ENCODE measurements around the gene UCHL5. TPM values are rescaled to one million over a fixed set of nuclear protein-coding genes. Genes with fewer than 3 reads are reported as not detected.

UCHL5 gene, protein sequence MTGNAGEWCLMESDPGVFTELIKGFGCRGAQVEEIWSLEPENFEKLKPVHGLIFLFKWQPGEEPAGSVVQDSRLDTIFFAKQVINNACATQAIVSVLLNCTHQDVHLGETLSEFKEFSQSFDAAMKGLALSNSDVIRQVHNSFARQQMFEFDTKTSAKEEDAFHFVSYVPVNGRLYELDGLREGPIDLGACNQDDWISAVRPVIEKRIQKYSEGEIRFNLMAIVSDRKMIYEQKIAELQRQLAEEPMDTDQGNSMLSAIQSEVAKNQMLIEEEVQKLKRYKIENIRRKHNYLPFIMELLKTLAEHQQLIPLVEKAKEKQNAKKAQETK
- total RNA-seq = 10 to 100 TPM; 33.2 to 42.1 TPM
- polyA plus RNA-seq = 10 to 100 TPM; 52.7 to 65.5 (median 63.8) TPM
- 22.1 to 67.2 (median 38.4) reads per million in 6 experiments for total RNA-seq

DNA sequence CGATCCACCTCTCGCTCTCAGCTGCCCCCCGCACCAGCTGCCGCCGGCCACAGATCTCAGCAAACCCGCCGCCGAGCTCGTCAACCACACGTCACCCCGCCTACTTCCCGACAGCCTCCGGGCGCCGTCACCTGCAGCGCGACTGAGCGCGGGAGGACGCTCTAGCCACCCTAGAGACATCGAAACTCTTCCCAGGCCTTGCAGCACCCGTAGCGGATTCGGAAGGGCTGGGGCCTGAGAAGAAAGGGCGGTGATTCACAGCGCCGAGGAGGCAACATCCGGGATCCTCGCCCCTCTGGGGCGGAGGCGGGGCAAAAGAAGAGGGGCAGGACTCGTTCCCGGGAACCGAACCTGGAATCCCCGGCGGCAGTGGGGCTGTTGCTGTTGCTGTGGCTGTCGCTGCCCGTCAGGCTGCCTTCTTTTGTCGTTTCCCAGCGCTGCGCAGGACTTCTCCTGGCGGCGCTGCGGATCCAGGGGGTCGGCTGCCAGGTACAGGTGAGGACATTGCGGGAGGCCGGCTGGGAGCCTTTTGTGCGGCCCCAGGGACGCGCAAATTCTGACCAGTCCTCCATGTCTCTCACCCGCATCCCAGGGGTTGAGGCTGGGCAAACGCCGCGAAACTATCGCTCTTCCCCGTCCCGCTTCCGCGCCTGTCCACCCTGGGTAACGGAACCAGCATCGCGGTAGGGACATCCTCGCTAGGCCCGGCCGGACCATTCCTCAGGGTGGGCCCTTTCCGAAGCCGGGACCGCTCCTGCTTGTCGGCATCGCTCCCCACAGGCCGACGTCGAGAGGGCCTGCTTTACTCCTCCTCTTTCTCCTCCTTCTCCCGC is at the start of gene UCHL5, which contains the start of gene RO60:
Gene UCHL5, minus strand, starts transcription at position 79 of the 833 bp plus-strand sequence. CDS start 100 bp downstream, outside the sequence.
Gene RO60, plus strand, starts transcription at position 331 of the 833 bp plus-strand sequence. CDS start 9,443 bp downstream, outside the sequence.
- Mint-ChIP-seq H3K4me3 (peak within 1 kb of the TSS; percentile 92 to 100 (median 98)), H3K9me3 (no peaks in the 10 kb centered on the region), H3K27me3 (no peaks in the 10 kb centered on the region), H3K4me1 (peaks cover 28 to 71% (median 64%) of the 10 kb centered on the region in 4 donors), H3K27ac (peak within 1 kb of the TSS; percentile 96 to 100 (median 98)), H3K36me3 (peaks cover 0 to 5% (median 2%) of the 10 kb centered on the region in 3 donors)
- DNase-seq (peak; percentile 82 to 96 (median 92)), ATAC-seq (peak; percentile 95 to 96)
- POLR2A ChIA-PET = interaction anchor here (0.6 to 1.7 kb wide), 8 partner anchors 11 to 256 kb away, joined by 3 to 30 read pairs (median 4); partner anchors contain the start of genes CDC73 and RGS2

- Mint-ChIP-seq H3K27me3 (no peaks in the 10 kb centered on the region), H3K4me1 (peaks cover 4 to 19% (median 11%) of the 10 kb centered on the region in 4 donors), H3K4me3 (no peak overlapping the region), H3K27ac (peak overlapping the region in 1 of 10 donors; percentile 32), H3K36me3 (no peaks in the 10 kb centered on the region), H3K9me3 (no peaks in the 10 kb centered on the region)
- DNase-seq (no peak), ATAC-seq (no peak)
- POLR2A ChIA-PET = interaction anchor here (2.3 kb wide), 1 partner anchor 14 kb away, joined by 14 read pairs; the partner anchor contains the start of gene CDC73
Measured at GRCh38 chr1:193108471-193108870, 49.3 kb upstream of the UCHL5 start.

GRCh38 chr1:193105821-193106177 is 46.6 kb upstream of the UCHL5 start:
- Mint-ChIP-seq H3K36me3 (no peaks in the 10 kb centered on the region), H3K9me3 (no peaks in the 10 kb centered on the region), H3K27me3 (no peaks in the 10 kb centered on the region), H3K4me1 (peaks cover 6 to 26% (median 23%) of the 10 kb centered on the region in 4 donors), H3K27ac (peak overlapping the region in 9 of 10 donors; percentile 5 to 96 (median 78)), H3K4me3 (peak overlapping the region; percentile 87 to 97 (median 88))
- ATAC-seq = no peak
- POLR2A ChIA-PET = interaction anchor here (2.6 kb wide), 1 partner anchor 16 kb away, joined by 21 read pairs; the partner anchor contains the start of gene CDC73
- DNase-seq = no peak

DNA sequence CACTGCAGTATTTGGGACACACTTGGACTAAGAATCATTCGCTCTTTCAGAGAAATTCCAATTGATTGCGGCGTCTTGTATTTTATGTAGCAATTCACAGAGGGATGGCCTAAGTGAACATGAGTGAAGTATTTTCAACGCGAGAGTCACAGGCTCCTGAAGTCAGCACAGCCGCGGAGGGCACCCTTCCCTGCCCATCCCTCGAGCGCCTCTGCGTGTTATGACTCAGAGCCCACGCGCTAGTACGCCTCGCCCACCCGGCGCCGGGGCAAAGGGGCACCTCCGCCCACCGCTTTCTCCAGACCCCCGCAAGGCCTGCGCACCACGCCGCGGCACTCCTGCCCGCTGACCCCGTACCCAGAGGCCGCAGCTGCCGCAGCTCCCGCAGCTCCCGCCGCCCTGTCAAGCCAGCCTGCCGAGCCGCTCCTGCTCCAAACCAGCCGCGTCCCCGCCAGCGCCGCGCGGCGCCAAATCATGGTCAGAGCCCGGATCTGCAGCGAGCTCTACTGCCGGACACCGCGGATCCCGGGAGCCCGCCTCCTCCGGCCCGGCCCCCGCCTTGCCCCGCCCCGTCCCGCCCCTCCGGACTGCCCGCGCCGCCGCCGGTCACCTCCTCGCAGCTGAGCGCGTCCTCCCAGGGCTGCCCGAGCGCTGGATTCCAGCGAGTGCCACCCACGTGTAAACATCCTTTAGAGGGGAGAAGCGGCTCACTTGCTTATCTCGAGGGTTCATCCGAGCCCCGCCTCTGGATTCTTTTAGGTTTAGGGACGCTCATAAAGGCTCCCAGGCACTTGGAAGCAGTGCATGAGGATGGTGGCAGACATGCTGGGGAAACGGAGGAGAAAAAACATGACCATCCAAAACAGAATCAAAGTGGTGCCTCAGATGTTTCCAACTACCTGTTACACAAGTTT is 46.0 kb upstream of the UCHL5 start, which contains the start of gene GLRX2:
Gene GLRX2, minus strand, starts transcription at position 508 of the 914 bp plus-strand sequence. Its CDS starts 32 bp downstream, at position 476.
- no peaks in the 10 kb centered on the region for H3K27me3 Mint-ChIP-seq
- H3K4me1 Mint-ChIP-seq = peaks cover 6 to 26% (median 23%) of the 10 kb centered on the region in 4 donors
- no peaks in the 10 kb centered on the region for H3K9me3 Mint-ChIP-seq
- DNase-seq = peak; percentile 40 to 84 (median 54)
- POLR2A ChIA-PET = interaction anchor here (0.9 to 2.6 kb wide), 3 partner anchors 17 to 296 kb away, joined by 4 to 21 read pairs (median 8); partner anchors contain the start of genes CDC73, RO60 and UCHL5
- peak; percentile 94 to 95 for ATAC-seq
- H3K27ac Mint-ChIP-seq = peak within 1 kb of the TSS; percentile 22 to 96 (median 91)
- H3K4me3 Mint-ChIP-seq = peak within 1 kb of the TSS; percentile 87 to 98 (median 92)
- H3K36me3 Mint-ChIP-seq = peaks cover 0 to 6% (median 0%) of the 10 kb centered on the region in 3 donors

- ATAC-seq = peak; percentile 24 to 39
- peak overlapping the region; percentile 87 to 98 (median 92) for H3K4me3 Mint-ChIP-seq
- H3K27ac Mint-ChIP-seq = peak overlapping the region; percentile 22 to 96 (median 91)
- H3K27me3 Mint-ChIP-seq = no peaks in the 10 kb centered on the region
- no peaks in the 10 kb centered on the region for H3K9me3 Mint-ChIP-seq
- POLR2A ChIA-PET = interaction anchor here (0.9 to 2.6 kb wide), 4 partner anchors 16 to 295 kb away, joined by 3 to 21 read pairs (median 6); partner anchors contain the start of genes CDC73, RO60 and UCHL5
- H3K4me1 Mint-ChIP-seq = peaks cover 6 to 26% (median 23%) of the 10 kb centered on the region in 4 donors
- peak in 4 of 10 donors; percentile 6 to 29 (median 8) for DNase-seq
- peaks cover 0 to 13% (median 2%) of the 10 kb centered on the region in 3 donors for H3K36me3 Mint-ChIP-seq
Measured at GRCh38 chr1:193104502-193104906, 45.3 kb upstream of the UCHL5 start.

- no peak for DNase-seq
- H3K4me1 Mint-ChIP-seq = peaks cover 6 to 26% (median 23%) of the 10 kb centered on the region in 4 donors
- peak overlapping the region; percentile 22 to 96 (median 74) for H3K27ac Mint-ChIP-seq
- POLR2A ChIA-PET = interaction anchor here (0.9 to 2.6 kb wide), 4 partner anchors 16 to 294 kb away, joined by 3 to 21 read pairs (median 6); partner anchors contain the start of genes CDC73, RO60 and UCHL5
- no peaks in the 10 kb centered on the region for H3K9me3 Mint-ChIP-seq
- H3K4me3 Mint-ChIP-seq = peak overlapping the region; percentile 87 to 98 (median 92)
- peaks cover 0 to 18% (median 2%) of the 10 kb centered on the region in 3 donors for H3K36me3 Mint-ChIP-seq
- no peak for ATAC-seq
- no peaks in the 10 kb centered on the region for H3K27me3 Mint-ChIP-seq
Measured at GRCh38 chr1:193103759-193104501, 44.8 kb upstream of the UCHL5 start.

- peak overlapping the region in 2 of 10 donors; percentile 14 to 92 for H3K4me3 Mint-ChIP-seq
- H3K27ac Mint-ChIP-seq = no peak overlapping the region
- no peaks in the 10 kb centered on the region for H3K27me3 Mint-ChIP-seq
- ATAC-seq = no peak
- POLR2A ChIA-PET = no interaction called here
- H3K4me1 Mint-ChIP-seq = peaks cover 6 to 26% (median 23%) of the 10 kb centered on the region in 4 donors
- H3K36me3 Mint-ChIP-seq = peaks cover 0 to 30% (median 2%) of the 10 kb centered on the region in 3 donors
- no peaks in the 10 kb centered on the region for H3K9me3 Mint-ChIP-seq
- DNase-seq = no peak
Measured at GRCh38 chr1:193102662-193103061, 43.5 kb upstream of the UCHL5 start.

- Mint-ChIP-seq H3K4me1 (no peaks in the 10 kb centered on the region), H3K9me3 (no peaks in the 10 kb centered on the region), H3K36me3 (peaks cover 0 to 65% (median 10%) of the 10 kb centered on the region in 3 donors), H3K27ac (peak overlapping the region in 2 of 10 donors; percentile 11 to 24), H3K27me3 (no peaks in the 10 kb centered on the region), H3K4me3 (no peak overlapping the region)
- POLR2A ChIA-PET = no interaction called here
- DNase-seq (no peak), ATAC-seq (no peak)
Measured at GRCh38 chr1:193094112-193094511, 35.0 kb upstream of the UCHL5 start.

- H3K27ac Mint-ChIP-seq = peak overlapping the region in 2 of 10 donors; percentile 21 to 36
- no peak overlapping the region for H3K4me3 Mint-ChIP-seq
- ATAC-seq (no peak), DNase-seq (no peak)
- H3K9me3 Mint-ChIP-seq = no peaks in the 10 kb centered on the region
- no peaks in the 10 kb centered on the region for H3K4me1 Mint-ChIP-seq
- H3K27me3 Mint-ChIP-seq = no peaks in the 10 kb centered on the region
- POLR2A ChIA-PET = no interaction called here
- peaks cover 0 to 45% (median 6%) of the 10 kb centered on the region in 3 donors for H3K36me3 Mint-ChIP-seq
Measured at GRCh38 chr1:193090865-193091264, 31.7 kb upstream of the UCHL5 start.

GRCh38 chr1:193087893-193088292 is 28.7 kb upstream of the UCHL5 start:
- POLR2A ChIA-PET = interaction anchor here (0.7 kb wide), 1 partner anchor 1560 kb away, joined by 6 read pairs; no protein-coding TSS in a partner anchor
- ATAC-seq (no peak), DNase-seq (no peak)
- H3K36me3 Mint-ChIP-seq = peaks cover 7 to 49% (median 16%) of the 10 kb centered on the region in 3 donors
- peaks cover 0 to 2% (median 0%) of the 10 kb centered on the region in 4 donors for H3K4me1 Mint-ChIP-seq
- no peaks in the 10 kb centered on the region for H3K27me3 Mint-ChIP-seq
- no peaks in the 10 kb centered on the region for H3K9me3 Mint-ChIP-seq
- peak overlapping the region in 4 of 10 donors; percentile 12 to 80 (median 42) for H3K27ac Mint-ChIP-seq
- H3K4me3 Mint-ChIP-seq = no peak overlapping the region
